ENCODE results near the gene GAPDHS. TPM values are rescaled to one million over a fixed set of nuclear protein-coding genes. Genes with fewer than 3 reads are reported as not detected.

Gene GAPDHS
- total RNA-seq, 1 donor from 2014 or later, result not detected

DNA sequence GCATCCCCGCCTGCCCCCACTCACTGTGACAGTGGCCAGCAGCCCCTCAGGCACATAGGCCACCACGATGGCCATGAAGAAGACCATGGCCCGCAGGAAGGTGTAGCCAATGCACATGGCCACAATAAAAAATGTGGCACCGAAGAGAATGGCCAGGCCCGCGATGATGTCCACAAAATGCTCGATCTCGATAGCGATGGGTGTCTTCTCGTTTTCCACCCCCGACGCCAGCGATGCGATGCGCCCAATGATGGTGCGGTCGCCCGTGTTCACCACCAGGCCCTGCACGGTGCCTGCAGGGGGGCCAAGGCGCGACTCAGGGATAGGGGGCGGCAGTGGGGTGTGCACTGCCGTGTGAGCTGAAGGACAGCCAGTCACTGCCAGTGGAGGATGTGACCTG, 26.5 kb downstream of the GAPDHS start:
- no peak overlapping the region for H3K27ac Mint-ChIP-seq (ENCODE audit: unreplicated experiment)
- peaks cover 2% of the 10 kb centered on the region for H3K4me1 ChIP-seq (ENCODE audit: insufficient read depth, low read length)
- no peaks in the 10 kb centered on the region for H3K4me1 Mint-ChIP-seq (ENCODE audit: low read depth, unreplicated experiment)
- peaks cover 64% of the 10 kb centered on the region for H3K27me3 Mint-ChIP-seq (ENCODE audit: low read depth, unreplicated experiment)
- FAIRE-seq (no peak), DNase-seq (ENCODE audit: low read depth) (no peak)
- H3K9ac ChIP-seq (ENCODE audit: low read length), result no peak overlapping the region
- no peak overlapping the region for H3K4me3 ChIP-seq (ENCODE audit: insufficient read depth, low read depth, low read length)
- peaks cover 12% of the 10 kb centered on the region for H3K27me3 ChIP-seq (ENCODE audit: insufficient read depth, low read length)
- H3K36me3 ChIP-seq (ENCODE audit: insufficient read depth, low read length), result no peaks in the 10 kb centered on the region
- H3K27ac ChIP-seq (ENCODE audit: low read depth, low read length), result no peak overlapping the region
- H3K9me3 Mint-ChIP-seq (ENCODE audit: unreplicated experiment), result no peaks in the 10 kb centered on the region
- no peak overlapping the region for H3K4me3 Mint-ChIP-seq (ENCODE audit: unreplicated experiment)
- no peaks in the 10 kb centered on the region for H3K9me3 ChIP-seq (ENCODE audit: insufficient read depth, low read depth, low read length)
- no peaks in the 10 kb centered on the region for H3K79me2 ChIP-seq (ENCODE audit: insufficient read depth, low read length)
- no peaks in the 10 kb centered on the region for H4K20me1 ChIP-seq (ENCODE audit: insufficient read depth, low read length)
- H2AFZ ChIP-seq (ENCODE audit: low read depth, low read length), result no peak overlapping the region
- no peak overlapping the region for H3K4me2 ChIP-seq (ENCODE audit: low read length)
- TF ChIP-seq, protein P1, sequence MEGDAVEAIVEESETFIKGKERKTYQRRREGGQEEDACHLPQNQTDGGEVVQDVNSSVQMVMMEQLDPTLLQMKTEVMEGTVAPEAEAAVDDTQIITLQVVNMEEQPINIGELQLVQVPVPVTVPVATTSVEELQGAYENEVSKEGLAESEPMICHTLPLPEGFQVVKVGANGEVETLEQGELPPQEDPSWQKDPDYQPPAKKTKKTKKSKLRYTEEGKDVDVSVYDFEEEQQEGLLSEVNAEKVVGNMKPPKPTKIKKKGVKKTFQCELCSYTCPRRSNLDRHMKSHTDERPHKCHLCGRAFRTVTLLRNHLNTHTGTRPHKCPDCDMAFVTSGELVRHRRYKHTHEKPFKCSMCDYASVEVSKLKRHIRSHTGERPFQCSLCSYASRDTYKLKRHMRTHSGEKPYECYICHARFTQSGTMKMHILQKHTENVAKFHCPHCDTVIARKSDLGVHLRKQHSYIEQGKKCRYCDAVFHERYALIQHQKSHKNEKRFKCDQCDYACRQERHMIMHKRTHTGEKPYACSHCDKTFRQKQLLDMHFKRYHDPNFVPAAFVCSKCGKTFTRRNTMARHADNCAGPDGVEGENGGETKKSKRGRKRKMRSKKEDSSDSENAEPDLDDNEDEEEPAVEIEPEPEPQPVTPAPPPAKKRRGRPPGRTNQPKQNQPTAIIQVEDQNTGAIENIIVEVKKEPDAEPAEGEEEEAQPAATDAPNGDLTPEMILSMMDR (IDR thresholded peaks at IDR 0.05; ENCODE audit: insufficient read depth, low read depth, low read length), result no peak
- TF ChIP-seq EZH2 (IDR thresholded peaks at IDR 0.05; ENCODE audit: insufficient read depth, low read length), result no peak
- no peaks in the 10 kb centered on the region for H3K36me3 Mint-ChIP-seq (ENCODE audit: low read depth, unreplicated experiment)

DNA sequence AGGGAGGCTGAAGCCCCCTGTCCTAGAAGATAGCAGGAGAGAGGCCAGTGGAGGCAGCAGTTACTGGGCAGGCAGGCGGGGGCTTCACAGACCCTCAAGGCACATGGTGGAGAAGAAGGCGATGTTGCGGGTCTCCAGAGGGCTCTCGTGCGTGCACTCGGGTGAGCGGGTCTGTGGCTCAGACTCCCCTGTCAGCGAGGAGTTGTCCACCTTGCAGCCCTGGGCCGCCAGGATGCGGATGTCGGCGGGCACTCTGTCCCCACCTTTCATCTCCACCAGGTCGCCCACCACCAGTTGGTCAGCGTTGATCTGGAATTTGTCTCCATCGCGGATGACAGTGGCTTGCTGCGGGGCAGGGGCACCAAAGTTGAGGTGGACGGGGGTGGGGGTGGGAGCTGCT, 27.0 kb downstream of the GAPDHS start:
- H4K20me1 ChIP-seq (ENCODE audit: insufficient read depth, low read length), result no peaks in the 10 kb centered on the region
- TF ChIP-seq EZH2 (IDR thresholded peaks at IDR 0.05; ENCODE audit: insufficient read depth, low read length), result no peak
- TF ChIP-seq, protein P1 (IDR thresholded peaks at IDR 0.05; ENCODE audit: insufficient read depth, low read depth, low read length), result no peak
- H3K4me3 ChIP-seq (ENCODE audit: insufficient read depth, low read depth, low read length), result no peak overlapping the region
- Mint-ChIP-seq H3K9me3 (ENCODE audit: unreplicated experiment) (no peaks in the 10 kb centered on the region), H3K36me3 (ENCODE audit: low read depth, unreplicated experiment) (no peaks in the 10 kb centered on the region), H3K4me3 (ENCODE audit: unreplicated experiment) (no peak overlapping the region), H3K27me3 (ENCODE audit: low read depth, unreplicated experiment) (peaks cover 62% of the 10 kb centered on the region), H3K4me1 (ENCODE audit: low read depth, unreplicated experiment) (no peaks in the 10 kb centered on the region), H3K27ac (ENCODE audit: unreplicated experiment) (no peak overlapping the region)
- no peak overlapping the region for H3K4me2 ChIP-seq (ENCODE audit: low read length)
- FAIRE-seq, result no peak
- H3K9ac ChIP-seq (ENCODE audit: low read length), result no peak overlapping the region
- no peak for DNase-seq (ENCODE audit: low read depth)
- H3K9me3 ChIP-seq (ENCODE audit: insufficient read depth, low read depth, low read length), result no peaks in the 10 kb centered on the region
- H3K36me3 ChIP-seq (ENCODE audit: insufficient read depth, low read length), result no peaks in the 10 kb centered on the region
- no peak overlapping the region for H3K27ac ChIP-seq (ENCODE audit: low read depth, low read length)
- H3K27me3 ChIP-seq (ENCODE audit: insufficient read depth, low read length), result peaks cover 12% of the 10 kb centered on the region
- H2AFZ ChIP-seq (ENCODE audit: low read depth, low read length), result no peak overlapping the region
- H3K4me1 ChIP-seq (ENCODE audit: insufficient read depth, low read length), result peaks cover 2% of the 10 kb centered on the region
- no peaks in the 10 kb centered on the region for H3K79me2 ChIP-seq (ENCODE audit: insufficient read depth, low read length)

DNA sequence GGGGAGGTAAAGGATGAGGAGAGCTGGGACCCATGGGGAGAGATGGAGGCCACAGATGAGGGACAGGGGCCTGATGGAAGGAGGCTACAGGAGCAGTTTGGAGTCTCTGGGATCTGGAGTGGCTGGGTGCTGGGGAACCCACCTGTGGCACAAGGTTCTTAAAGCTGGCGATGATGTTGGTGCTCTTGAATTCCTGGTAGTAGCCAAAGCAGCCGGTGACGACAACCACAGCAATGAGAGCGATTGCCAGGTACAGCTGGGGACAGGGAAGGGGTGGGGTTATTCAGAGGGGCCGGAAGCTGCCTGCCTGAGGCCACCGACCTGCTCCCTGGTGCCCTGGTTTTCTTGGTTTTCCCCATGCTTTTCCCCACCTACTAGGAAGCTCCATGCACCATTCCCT, 27.4 kb downstream of the GAPDHS start:
- H3K4me1 Mint-ChIP-seq (ENCODE audit: low read depth, unreplicated experiment), result no peaks in the 10 kb centered on the region
- H3K27ac Mint-ChIP-seq (ENCODE audit: unreplicated experiment), result no peak overlapping the region
- Histone ChIP-seq H3K27me3 (ENCODE audit: insufficient read depth, low read length) (peaks cover 12% of the 10 kb centered on the region), H3K4me2 (ENCODE audit: low read length) (no peak overlapping the region), H3K9me3 (ENCODE audit: insufficient read depth, low read depth, low read length) (no peaks in the 10 kb centered on the region), H4K20me1 (ENCODE audit: insufficient read depth, low read length) (no peaks in the 10 kb centered on the region), H3K4me3 (ENCODE audit: insufficient read depth, low read depth, low read length) (no peak overlapping the region), H2AFZ (ENCODE audit: low read depth, low read length) (no peak overlapping the region), H3K36me3 (ENCODE audit: insufficient read depth, low read length) (no peaks in the 10 kb centered on the region), H3K79me2 (ENCODE audit: insufficient read depth, low read length) (no peaks in the 10 kb centered on the region), H3K9ac (ENCODE audit: low read length) (no peak overlapping the region), H3K4me1 (ENCODE audit: insufficient read depth, low read length) (peaks cover 2% of the 10 kb centered on the region), H3K27ac (ENCODE audit: low read depth, low read length) (no peak overlapping the region)
- DNase-seq (ENCODE audit: low read depth), result no peak
- peaks cover 62% of the 10 kb centered on the region for H3K27me3 Mint-ChIP-seq (ENCODE audit: low read depth, unreplicated experiment)
- no peaks in the 10 kb centered on the region for H3K9me3 Mint-ChIP-seq (ENCODE audit: unreplicated experiment)
- H3K36me3 Mint-ChIP-seq (ENCODE audit: low read depth, unreplicated experiment), result no peaks in the 10 kb centered on the region
- FAIRE-seq, result no peak
- TF ChIP-seq, protein P1 (IDR thresholded peaks at IDR 0.05; ENCODE audit: insufficient read depth, low read depth, low read length), result no peak
- no peak for TF ChIP-seq EZH2 (IDR thresholded peaks at IDR 0.05; ENCODE audit: insufficient read depth, low read length)
- no peak overlapping the region for H3K4me3 Mint-ChIP-seq (ENCODE audit: unreplicated experiment)

All from astrocyte (in vitro differentiated cells and primary cell).